GM20000 (cell line): ENCODE measurements around the gene DEFB113.

Experiments
- DNase-seq: peaks from one replicate; pipeline ENCODE4 v3.0.0; 2012; ENCODE audit warnings: low spot score
- CTCF ChIP-seq: IDR thresholded peaks from 2 replicates; pipeline ENCODE4 v1.5.1; 2012; ENCODE audit warnings: mild to moderate bottlenecking, control low read depth; ENCODE audit errors: extremely low read depth, missing control alignments

The DEFB113 gene, protein sequence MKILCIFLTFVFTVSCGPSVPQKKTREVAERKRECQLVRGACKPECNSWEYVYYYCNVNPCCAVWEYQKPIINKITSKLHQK

DNA sequence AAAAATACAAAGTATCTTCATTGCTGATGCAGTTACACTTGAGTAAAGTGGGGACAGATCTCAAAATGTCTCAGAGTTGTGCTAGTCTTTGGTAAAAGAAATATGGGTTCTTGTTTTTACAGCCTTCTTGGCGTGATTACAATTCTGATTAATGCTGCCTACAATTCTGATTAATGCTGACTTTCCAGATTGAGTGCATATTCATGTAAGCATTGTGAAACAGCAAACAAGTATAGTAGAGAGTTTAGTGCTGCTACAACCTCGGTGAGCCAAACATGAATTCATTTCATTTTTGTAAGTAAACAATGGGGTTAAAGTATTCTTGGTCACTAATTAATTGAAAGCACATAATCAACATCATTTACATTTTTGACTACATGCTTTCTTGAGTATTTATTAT, at the start of gene DEFB113:
DEFB113 (minus strand) TSS at position 21 of the 400 bp plus-strand sequence; CDS start at position 21, 0 bp downstream.
- DNase-seq: no peak
- TF ChIP-seq CTCF: no peak

DNA sequence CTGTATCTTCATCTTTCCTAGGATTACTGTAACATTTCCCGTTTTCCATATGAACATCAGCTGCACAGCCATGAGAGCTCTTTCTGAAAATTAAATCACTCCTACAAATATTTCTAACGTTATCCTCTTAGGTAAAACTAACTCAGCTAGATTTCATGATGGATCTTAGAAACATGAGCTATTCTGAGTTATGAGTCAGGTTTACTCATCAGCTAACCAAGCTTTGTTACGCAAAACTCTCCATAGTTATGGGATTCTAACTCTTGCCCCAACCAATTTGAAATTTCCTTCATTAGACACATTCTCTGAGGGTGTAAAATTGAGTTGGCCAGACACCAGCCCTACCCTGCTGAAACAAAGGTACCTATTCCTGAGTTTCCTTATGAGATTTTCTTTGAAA, 38.4 kb upstream of the DEFB113 start:
- no peak for TF ChIP-seq CTCF

DNA sequence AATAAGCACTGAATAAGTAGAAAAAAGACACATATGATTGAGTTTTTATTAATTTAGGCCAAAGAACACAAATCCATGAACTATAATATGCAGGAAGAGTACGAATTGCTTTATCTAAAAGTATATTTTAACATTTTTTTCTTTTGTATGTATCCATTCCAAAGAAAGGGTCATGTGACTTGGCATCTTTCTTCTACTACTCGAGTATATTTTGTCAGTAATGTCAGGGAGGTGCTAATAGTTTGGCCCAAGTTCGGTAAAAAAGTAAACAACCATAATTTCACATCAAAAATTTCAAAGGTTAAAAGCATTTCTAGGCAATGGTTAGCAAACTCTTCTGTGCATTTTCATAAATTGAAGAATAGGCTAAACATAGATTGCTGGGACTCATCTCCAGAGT, 33.7 kb upstream of the DEFB113 start:
- no peak for TF ChIP-seq CTCF
- no peak for DNase-seq

More for the DNA sequence above, 38.4 kb upstream of the DEFB113 start:
- DNase-seq: no peak

GRCh38 chr6:49995278-49995677, 25.9 kb upstream of the DEFB113 start:
- no peak for DNase-seq
- no peak for TF ChIP-seq CTCF

DNA sequence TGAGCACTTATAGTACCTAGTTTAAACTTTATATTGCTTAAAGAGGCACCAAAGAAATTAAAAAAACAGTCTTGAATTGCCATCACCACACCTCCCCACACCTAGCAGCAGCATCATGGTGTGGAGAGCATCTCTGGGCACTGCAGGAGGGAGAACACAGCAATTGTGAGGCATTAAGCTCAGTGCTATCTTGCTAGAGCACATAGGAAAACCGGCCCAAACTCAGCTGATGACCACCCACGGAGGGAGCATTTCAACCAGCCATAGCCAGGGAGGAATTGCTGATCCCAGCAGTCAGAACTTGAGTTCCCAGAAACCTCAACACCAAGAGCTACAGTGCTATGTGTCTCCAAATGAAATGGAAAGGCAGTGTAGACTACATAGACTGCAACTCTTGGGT, 19.5 kb upstream of the DEFB113 start:
- TF ChIP-seq CTCF: no peak
- no peak for DNase-seq

- no peak for DNase-seq
- no peak for TF ChIP-seq CTCF
Measured at GRCh38 chr6:49987749-49988148, 18.3 kb upstream of the DEFB113 start.

DNA sequence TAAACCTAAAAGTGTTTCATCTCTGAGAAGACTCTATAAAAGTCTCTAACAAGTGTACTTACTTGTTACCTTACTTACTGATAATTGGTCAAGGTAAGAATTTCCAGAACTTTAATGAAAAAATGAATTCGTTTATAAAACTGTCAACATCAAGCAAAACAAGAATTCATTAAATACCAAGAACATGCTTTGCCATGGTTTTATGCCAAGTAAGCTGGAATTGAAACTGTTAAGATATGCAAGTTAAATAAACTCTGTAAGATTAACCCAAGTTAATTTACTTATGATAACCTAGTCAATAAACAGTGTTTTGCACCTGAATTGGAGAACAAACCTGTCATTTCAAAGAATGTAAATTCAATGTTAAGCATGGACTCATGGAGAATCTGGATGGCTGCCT, 17.1 kb upstream of the DEFB113 start:
- TF ChIP-seq CTCF: no peak
- DNase-seq: no peak

DNA sequence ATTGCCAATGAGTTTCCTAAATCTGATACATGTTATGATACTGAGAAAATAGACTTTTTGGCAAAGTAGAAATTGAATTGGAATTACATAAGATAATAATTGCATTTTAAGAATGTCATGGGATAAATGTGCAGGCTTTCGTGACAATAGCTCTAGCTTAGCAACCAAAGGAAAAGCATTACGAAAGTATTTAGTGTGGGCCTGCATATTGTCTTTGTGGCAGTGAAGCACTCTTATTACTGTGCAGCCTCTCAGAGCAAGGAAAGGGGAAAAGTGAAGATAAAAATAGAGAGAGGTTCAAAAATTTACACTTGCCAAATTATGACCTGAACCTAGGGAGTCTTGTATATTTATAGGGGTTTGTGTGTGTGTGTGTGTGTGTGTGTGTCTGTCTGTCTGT, 12.6 kb upstream of the DEFB113 start:
- no peak for TF ChIP-seq CTCF

More for the DNA sequence above, 12.6 kb upstream of the DEFB113 start:
- DNase-seq: no peak
